DOHH2 (cell line): Measurements from ENCODE around the gene HNRNPU.

ENCODE experiments used
- CTCF ChIP-seq: fragments of 200-600 bp; sonication (generic); IDR thresholded peaks from one replicate; pipeline ENCODE4 v1.5.1; 2014; ENCODE audit warnings: antibody characterized with exemption, mild to moderate bottlenecking, low read depth, low read length; ENCODE audit not compliant: poor library complexity, severe bottlenecking
- EZH2phosphoT487 ChIP-seq: fragments of 200-600 bp; sonication (generic); IDR thresholded peaks from 2 replicates; pipeline ENCODE4 v1.6.1; 2017; ENCODE audit warnings: borderline replicate concordance, mild to moderate bottlenecking, antibody characterized with exemption, low read length, moderate library complexity, mixed read lengths

- TF ChIP-seq EZH2phosphoT487 (no peak), CTCF (no peak)
Observed at GRCh38 chr1:244893836-244894235, 29.5 kb upstream of the HNRNPU start.
